Measurements from ENCODE around the gene CHST1.

CHST1 gene

DNA sequence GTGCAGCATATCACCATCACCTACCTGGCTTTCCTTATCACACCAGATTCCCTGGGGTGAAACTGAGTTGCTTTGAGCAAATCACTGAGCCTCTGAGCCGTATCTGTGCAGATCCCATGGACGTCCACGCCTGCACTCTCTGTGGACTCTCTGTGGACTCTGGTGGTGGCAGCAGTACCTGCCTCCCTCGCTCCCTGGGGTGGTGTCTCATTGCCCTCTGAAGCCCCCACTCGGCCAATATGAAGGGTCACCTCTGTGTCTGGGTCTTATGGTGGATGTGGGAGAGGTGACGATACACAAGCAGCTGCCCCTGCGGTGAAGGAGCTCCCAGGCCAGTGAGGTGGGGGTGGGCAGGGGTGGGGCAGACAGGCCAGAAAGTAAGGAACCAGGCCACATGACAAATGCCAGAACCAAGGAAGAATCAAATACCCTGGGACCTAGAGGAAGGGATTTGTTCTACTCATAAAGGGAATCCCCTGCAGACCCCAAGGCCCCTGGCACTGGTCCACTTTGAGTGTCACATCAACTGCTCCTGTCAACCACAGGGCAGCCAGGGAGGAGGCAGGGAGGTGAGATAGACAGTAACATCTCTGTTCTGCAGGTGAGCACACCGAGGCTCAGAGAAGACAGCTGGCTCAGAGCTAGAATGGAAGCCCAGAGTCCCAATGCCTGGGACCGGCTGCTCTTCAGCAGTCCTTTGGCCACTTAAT lies 9.2 kb upstream of the CHST1 start:
- DNase-seq = no peak

GRCh38 chr11:45673441-45673840 lies 8.0 kb upstream of the CHST1 start:
- DNase-seq = no peak

GRCh38 chr11:45672593-45672992 lies 7.2 kb upstream of the CHST1 start:
- no peak for DNase-seq

DNA sequence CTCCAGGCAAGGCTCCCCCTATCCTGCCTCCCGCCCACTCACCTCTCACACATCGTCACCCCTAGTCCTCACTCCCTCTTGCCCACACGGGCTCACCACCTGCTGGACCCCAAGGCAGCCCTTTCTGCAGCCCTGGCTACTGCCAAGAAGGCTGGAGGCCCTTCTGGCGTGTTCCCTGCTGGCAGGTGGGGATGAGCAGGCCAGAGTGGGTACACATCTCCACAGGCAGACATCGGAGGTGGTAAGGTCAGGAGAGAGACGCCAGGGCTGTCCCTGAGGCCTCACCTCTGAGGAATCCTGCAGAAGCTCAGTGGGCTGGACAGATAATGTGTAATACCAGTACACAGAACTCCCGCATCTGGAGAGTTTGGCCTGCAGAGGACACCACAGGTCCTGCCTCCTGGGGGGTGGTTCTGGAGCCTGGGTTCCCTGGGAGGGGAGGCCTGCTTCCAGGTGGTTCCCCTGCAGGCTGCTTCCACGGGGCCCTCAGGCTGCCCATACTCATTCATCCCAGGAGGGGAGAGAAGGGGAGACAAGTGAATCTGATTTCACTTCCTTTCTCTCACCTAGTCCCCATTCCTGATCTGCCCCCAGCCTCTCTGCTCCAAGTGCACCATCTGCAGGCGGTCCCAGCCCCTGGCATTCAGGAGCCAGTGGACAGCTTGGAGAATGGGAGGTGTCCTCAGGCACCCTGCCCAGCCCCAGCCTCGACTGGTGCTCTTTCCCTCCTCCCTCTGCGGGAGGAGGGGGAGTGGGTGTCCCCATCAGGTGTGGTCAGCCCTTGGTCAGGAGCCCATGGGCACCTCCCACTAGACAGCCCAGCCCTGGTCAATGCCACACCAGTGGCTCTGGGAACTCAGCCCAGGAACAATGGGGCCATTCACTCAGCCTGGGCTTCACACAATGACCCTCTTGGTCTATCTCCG lies 6.1 kb upstream of the CHST1 start:
- no peak for DNase-seq

DNA sequence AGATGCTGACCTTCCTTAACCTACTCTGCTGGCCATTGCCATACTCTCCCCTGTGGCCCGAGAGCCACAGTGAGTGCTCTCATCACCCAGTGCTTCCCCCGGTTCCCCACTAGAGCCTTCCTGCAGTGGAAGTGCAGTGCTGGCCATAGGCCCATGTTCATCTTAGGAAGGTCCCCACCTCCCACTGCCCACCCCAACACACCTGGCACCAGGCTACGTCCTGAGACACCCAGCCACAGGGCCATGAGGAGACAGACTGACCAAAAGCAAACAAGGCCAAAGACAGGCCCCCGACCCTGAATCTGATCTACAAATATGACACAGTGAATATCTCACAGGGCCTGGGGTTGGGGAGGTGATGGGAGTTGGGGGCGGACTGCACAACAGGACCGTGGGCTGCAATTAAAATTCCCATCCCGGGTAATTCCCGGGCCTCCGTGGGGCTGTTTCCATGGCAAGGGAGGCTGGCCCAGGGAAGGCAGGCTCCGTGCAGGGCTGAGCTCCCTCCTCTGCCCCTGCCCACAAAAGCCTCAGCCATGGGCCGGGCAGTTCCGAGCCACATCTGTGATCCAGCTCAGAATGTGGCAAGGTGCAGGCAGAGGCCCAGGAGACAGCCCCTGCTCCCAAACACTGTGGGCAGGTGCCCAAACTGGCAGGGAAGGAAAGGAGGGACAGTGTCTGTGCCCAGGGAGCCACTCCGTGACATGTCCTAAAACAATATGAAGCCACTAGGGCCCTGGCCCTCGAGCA lies 5.1 kb upstream of the CHST1 start:
- no peak for DNase-seq

DNA sequence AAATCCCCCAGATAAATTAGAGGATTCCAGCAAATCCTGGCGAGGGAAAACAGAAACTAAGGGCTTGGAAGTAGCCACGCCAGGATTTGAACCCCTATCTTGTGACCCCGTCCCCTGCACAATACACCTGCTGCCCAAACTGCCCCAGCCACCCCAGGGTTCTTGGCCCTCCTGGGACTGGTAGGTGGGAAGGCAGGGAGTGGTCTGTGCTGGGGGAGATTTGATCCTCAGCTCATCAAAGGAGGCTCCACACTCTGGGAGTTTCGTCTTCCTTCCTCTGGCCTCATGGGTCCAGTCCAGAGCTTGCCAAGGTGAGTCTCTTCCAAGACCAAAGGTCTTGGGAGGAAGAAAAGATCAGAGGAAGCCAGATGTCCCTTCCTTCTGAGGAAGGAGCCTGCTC lies 4.5 kb upstream of the CHST1 start:
- no peak for DNase-seq

DNA sequence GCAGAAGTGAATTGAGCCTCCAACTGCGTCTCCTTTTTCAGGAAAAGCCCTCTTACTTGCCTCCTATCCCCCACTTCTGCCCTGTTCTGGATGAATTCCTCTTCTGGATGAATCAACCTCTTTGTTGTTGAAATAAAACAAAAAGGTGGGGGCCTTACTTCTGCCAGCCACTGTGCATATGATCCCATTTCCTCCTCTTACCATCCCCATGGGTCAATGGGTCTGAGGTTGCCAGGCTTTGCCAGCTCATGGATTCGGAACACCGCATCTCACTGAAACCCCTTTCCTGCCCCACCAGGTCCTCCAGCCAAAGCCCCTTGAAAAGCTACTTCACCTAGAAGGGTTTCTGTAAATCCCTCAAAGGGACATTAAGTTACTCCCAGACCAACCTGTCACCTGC lies 3.7 kb upstream of the CHST1 start:
- DNase-seq = no peak

DNA sequence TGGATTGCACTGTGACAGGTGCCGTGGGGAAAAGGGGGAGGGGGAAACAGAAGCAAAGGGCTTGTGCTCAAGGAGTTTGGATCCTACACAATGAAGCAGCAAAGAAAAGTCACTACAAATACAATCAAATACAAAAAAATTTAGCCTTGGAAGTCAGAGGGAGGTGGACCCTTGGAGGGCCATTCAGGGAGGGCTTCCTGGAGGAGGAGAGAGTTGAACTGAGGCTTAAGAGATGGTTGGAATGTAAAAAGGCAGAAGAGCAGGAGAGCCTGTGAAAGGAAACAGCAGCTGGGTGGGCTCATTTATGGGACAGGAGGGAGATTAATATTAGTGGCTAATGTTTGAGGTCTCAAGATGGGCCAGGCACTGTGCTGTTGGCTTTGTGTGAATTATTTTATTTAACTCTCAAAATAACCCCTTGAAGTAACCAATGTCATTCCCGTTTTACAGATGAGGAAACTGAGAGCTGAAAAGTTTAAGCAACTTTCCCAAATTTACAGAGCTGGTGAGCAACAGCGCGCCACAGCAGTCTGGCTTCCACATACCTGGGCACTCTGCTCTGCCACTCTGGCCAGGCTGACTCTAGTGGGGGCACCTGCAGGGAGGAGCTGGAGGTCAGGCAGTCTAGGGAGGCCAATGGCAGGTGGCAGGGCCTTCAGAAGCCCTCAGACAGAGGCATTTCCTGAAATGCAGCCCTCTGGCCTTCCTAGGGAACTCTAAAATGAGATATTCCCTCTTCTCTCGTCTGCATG lies 2.7 kb upstream of the CHST1 start:
- DNase-seq = no peak

- DNase-seq = no peak
Observed at GRCh38 chr11:45666648-45667642, 1.5 kb upstream of the CHST1 start.

DNA sequence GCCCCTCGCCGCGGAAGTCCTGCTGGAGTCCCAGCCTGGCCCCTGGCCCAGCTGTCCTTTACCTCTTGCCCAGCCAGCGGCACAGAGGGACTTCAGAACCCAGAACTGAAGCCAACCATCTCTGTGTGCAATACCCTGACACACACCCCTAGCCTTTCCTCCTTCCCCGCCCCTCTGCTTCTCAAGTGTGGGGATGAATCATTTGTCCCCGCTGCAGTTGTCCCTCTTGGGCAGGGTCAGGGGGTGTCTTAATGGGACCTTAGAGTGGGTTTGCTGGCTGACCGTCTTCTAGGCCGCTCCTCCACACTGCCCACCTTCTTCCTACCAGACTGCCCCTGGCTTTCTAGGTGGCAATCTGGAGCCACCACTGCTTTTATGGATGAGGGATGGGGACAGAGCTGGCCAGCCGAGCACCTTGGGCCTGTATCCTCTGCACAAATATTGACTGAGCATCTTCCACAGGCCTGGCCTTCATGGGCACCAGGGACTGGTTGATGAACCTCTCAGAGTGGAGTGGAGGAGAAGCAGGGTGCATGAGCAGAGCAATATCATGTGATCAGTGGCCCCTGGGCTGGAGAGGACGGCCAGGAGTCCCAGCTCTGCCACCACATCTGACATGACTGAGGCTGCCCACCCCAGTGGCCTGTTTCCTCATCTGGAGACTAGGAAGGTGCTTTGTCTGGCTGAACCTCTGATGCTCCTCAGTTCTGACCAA lies 668 bp upstream of the CHST1 start:
- DNase-seq = no peak

DNA sequence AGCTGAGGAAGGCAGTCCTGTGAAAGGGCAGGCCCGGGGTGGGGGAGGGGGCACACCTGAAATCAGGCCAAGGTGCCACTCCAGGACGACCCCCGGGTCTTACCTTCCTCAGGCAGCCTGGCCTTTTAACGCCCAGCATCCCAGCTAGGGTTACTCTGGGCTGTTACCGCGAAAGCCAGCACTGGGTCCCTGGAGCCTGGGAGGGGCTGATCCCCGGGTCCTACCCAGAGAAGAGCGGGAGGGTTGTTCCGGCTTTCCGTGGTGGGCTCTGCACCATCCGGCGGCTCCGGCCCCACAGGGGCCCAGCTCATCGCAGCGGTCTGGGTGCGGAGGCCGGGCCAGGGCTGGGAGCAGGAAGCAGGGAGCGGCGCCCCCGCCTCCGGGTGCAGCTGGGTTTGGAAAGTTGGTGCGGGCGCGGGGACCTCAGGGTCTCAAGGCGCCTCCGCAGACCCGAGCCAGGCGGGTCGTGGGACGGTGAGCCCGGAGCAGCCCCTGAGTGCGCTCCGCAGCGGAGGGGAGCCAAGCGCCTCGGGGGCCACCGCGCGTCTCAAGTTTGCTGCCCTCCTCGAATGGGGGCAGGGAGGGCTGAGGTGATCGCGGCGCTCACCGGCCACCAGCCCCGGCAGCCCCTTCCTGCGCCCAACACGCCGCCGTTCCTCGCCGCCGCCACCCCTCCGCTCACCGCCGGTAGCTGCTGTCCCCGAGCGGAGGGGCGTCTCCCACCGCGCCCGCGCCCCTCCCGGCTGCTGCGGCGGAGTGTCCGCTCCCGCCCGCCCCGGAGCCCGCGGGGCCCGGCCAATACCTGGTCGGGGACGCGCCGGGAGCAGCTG lies 831 bp downstream of the CHST1 start:
- DNase-seq = no peak

GRCh38 chr11:45663486-45664375 lies 1.7 kb downstream of the CHST1 start:
- no peak for DNase-seq

GRCh38 chr11:45662665-45663485 lies 2.5 kb downstream of the CHST1 start:
- DNase-seq = no peak

- DNase-seq = no peak
Observed at GRCh38 chr11:45662096-45662664, 3.2 kb downstream of the CHST1 start.

DNA sequence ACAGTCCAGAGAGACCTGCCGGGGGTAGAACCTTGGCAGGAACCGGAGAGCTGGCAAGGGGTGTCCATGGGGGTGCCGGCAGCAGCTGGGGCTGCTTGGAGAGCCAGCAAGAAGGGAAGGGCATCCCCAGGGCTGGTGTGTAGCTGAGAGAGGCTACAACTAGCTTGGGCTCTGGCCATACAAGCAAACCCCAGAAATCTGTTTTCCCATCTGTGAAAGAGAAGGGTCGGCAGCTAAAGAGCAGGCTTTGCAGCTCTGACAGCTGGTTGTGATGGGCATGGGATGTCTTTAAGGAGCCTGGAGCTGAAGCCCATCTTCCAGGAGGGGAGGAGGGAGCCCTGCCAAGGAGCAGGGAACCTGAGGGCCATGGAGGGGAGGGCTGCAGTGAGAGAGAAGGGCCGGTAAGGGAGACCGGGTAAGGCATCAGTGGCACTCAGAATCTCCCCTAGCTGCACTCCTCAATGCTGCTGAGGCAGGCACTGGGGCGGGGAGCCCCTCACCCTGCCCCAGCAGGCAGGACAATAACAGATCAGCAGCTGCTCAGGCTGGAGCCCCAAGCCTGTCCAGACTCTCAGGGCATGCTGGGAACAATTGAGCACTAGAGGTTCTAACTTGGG lies 3.9 kb downstream of the CHST1 start:
- DNase-seq = no peak

DNA sequence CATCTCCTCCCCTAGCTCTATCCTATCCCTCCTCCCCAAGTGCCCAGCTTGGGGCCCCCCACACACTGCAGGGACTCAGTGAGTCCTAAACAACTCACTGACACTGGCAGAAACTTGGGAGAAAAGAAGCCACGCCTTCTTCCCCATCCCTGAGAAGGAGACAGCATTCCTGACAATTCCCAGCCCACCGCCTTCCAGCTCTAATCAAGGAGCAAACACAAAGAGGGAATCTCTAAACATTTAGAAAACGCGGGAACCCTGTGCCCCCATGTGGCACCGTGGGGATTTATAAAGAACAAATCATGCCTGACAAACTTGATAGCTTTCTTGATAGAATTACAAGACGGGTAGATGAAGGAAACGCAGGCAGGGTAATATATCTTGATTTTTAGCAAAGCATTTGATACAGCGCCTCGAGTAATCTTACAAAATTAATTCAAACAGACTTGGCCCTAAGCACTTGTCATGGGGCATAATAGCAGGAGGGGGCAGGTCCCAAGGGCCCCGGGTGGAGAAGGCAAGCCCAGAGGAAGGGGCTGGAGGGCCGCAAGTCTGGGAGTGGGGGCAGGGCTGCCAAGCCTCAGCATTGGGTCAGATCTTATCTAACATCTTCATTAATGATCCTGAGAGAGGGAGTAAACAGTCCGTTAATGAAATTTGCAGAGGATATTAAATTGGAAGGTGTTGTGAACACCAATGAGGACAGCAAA lies 4.5 kb downstream of the CHST1 start:
- no peak for DNase-seq
